Measurements from ENCODE around the gene UPF2.

UPF2 gene

DNA sequence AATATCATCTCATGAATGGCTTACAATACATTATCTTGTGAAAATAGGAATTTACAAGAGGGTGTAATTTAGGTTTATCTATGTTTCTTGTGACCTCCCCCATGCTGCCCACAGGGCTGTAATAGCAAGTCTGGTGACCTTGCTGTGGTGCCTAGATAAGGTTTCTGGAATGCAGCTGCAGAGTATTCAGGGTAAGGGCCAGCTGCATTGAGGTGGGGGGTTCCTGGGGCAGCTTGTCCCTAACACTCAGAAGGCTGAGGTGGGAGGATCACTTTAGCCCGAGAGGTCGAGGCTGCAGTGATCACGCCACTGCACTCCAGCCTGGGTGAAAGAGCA is 20.8 kb upstream of the UPF2 start:
- no peak for ATAC-seq
- TF ChIP-seq ARNTL (CRISPR knock-in tag; IDR thresholded peaks at IDR 0.05; ENCODE audit: borderline replicate concordance, low read depth) (no peak), ZC3H10 (CRISPR knock-in tag; IDR thresholded peaks at IDR 0.05) (no peak), ISL1 (CRISPR knock-in tag; IDR thresholded peaks at IDR 0.05) (no peak), TOX (CRISPR knock-in tag; IDR thresholded peaks at IDR 0.05; ENCODE audit: borderline replicate concordance) (no peak), ZNF565 (CRISPR knock-in tag; conservative IDR thresholded peaks at IDR 0.05; ENCODE audit: low read depth) (no peak), TCF4 (CRISPR knock-in tag; IDR thresholded peaks at IDR 0.05; ENCODE audit: borderline replicate concordance) (no peak), CSDC2 (CRISPR knock-in tag; IDR thresholded peaks at IDR 0.05) (no peak), GLIS3 (CRISPR knock-in tag; IDR thresholded peaks at IDR 0.05) (no peak), OSR1 (CRISPR knock-in tag; IDR thresholded peaks at IDR 0.05) (no peak), ZFP30 (CRISPR knock-in tag; IDR thresholded peaks at IDR 0.05) (no peak), PPARA (CRISPR knock-in tag; IDR thresholded peaks at IDR 0.05; ENCODE audit: borderline replicate concordance) (no peak), SNAI2 (CRISPR knock-in tag; IDR thresholded peaks at IDR 0.05) (no peak), RARB (CRISPR knock-in tag; IDR thresholded peaks at IDR 0.05) (no peak), ZNF70 (CRISPR knock-in tag; IDR thresholded peaks at IDR 0.05) (no peak), BACH2 (CRISPR knock-in tag; IDR thresholded peaks at IDR 0.05; ENCODE audit: borderline replicate concordance) (no peak)
- TF ChIP-seq, protein P1, sequence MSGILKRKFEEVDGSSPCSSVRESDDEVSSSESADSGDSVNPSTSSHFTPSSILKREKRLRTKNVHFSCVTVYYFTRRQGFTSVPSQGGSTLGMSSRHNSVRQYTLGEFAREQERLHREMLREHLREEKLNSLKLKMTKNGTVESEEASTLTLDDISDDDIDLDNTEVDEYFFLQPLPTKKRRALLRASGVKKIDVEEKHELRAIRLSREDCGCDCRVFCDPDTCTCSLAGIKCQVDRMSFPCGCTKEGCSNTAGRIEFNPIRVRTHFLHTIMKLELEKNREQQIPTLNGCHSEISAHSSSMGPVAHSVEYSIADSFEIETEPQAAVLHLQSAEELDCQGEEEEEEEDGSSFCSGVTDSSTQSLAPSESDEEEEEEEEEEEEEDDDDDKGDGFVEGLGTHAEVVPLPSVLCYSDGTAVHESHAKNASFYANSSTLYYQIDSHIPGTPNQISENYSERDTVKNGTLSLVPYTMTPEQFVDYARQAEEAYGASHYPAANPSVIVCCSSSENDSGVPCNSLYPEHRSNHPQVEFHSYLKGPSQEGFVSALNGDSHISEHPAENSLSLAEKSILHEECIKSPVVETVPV (CRISPR knock-in tag; IDR thresholded peaks at IDR 0.05) = no peak
- TF ChIP-seq, protein P2, sequence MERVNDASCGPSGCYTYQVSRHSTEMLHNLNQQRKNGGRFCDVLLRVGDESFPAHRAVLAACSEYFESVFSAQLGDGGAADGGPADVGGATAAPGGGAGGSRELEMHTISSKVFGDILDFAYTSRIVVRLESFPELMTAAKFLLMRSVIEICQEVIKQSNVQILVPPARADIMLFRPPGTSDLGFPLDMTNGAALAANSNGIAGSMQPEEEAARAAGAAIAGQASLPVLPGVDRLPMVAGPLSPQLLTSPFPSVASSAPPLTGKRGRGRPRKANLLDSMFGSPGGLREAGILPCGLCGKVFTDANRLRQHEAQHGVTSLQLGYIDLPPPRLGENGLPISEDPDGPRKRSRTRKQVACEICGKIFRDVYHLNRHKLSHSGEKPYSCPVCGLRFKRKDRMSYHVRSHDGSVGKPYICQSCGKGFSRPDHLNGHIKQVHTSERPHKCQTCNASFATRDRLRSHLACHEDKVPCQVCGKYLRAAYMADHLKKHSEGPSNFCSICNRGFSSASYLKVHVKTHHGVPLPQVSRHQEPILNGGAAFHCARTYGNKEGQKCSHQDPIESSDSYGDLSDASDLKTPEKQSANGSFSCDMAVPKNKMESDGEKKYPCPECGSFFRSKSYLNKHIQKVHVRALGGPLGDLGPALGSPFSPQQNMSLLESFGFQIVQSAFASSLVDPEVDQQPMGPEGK (CRISPR knock-in tag; IDR thresholded peaks at IDR 0.05; ENCODE audit: borderline replicate concordance) = no peak
- TF ChIP-seq, protein P3, sequence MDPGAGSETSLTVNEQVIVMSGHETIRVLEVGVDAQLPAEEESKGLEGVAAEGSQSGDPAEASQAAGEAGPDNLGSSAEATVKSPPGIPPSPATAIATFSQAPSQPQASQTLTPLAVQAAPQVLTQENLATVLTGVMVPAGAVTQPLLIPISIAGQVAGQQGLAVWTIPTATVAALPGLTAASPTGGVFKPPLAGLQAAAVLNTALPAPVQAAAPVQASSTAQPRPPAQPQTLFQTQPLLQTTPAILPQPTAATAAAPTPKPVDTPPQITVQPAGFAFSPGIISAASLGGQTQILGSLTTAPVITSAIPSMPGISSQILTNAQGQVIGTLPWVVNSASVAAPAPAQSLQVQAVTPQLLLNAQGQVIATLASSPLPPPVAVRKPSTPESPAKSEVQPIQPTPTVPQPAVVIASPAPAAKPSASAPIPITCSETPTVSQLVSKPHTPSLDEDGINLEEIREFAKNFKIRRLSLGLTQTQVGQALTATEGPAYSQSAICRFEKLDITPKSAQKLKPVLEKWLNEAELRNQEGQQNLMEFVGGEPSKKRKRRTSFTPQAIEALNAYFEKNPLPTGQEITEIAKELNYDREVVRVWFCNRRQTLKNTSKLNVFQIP (CRISPR knock-in tag; IDR thresholded peaks at IDR 0.05; ENCODE audit: borderline replicate concordance, low read depth) = no peak
- TF ChIP-seq, protein P4, sequence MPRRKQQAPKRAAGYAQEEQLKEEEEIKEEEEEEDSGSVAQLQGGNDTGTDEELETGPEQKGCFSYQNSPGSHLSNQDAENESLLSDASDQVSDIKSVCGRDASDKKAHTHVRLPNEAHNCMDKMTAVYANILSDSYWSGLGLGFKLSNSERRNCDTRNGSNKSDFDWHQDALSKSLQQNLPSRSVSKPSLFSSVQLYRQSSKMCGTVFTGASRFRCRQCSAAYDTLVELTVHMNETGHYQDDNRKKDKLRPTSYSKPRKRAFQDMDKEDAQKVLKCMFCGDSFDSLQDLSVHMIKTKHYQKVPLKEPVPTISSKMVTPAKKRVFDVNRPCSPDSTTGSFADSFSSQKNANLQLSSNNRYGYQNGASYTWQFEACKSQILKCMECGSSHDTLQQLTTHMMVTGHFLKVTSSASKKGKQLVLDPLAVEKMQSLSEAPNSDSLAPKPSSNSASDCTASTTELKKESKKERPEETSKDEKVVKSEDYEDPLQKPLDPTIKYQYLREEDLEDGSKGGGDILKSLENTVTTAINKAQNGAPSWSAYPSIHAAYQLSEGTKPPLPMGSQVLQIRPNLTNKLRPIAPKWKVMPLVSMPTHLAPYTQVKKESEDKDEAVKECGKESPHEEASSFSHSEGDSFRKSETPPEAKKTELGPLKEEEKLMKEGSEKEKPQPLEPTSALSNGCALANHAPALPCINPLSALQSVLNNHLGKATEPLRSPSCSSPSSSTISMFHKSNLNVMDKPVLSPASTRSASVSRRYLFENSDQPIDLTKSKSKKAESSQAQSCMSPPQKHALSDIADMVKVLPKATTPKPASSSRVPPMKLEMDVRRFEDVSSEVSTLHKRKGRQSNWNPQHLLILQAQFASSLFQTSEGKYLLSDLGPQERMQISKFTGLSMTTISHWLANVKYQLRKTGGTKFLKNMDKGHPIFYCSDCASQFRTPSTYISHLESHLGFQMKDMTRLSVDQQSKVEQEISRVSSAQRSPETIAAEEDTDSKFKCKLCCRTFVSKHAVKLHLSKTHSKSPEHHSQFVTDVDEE (CRISPR knock-in tag; IDR thresholded peaks at IDR 0.05) = no peak
- TF ChIP-seq, protein P5, sequence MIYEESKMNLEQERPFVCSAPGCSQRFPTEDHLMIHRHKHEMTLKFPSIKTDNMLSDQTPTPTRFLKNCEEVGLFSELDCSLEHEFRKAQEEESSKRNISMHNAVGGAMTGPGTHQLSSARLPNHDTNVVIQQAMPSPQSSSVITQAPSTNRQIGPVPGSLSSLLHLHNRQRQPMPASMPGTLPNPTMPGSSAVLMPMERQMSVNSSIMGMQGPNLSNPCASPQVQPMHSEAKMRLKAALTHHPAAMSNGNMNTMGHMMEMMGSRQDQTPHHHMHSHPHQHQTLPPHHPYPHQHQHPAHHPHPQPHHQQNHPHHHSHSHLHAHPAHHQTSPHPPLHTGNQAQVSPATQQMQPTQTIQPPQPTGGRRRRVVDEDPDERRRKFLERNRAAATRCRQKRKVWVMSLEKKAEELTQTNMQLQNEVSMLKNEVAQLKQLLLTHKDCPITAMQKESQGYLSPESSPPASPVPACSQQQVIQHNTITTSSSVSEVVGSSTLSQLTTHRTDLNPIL (CRISPR knock-in tag; IDR thresholded peaks at IDR 0.05; ENCODE audit: low read depth) = no peak

DNA sequence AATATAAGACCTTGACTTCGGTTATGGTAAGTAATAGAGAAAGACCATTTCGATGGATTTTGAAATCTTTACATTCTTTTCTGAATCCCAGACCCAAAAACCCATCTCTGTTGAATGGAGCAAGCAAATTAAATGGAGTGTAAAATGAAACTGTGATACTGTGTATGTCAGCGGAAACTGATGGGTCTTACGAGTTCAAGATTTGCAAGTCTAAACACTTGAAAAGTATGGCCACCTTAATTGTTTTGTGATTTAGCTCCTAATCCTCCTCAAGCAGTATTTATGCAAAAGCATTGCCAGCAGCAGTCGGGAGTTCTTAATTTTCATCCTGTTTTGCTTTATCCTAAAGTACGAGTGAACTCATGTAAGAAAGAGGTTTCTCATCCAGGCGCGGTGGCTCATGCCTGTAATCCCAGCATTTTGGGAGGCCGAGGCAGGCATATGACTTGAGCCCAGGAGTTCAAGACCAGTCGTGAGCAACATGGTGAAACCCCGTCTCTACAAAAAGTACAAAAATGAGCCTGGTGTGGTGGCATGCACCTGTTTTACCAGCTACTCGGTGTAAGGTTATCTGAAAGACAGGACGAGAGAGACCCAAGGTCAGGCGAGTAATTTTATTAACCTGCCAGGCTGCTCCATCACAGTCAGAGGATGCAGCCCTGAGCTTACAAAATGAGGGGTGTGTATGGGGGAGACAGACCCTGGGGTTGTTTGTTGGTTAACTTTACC is 20.3 kb upstream of the UPF2 start:
- TF ChIP-seq OSR1 (CRISPR knock-in tag; IDR thresholded peaks at IDR 0.05) (no peak), ZC3H10 (CRISPR knock-in tag; IDR thresholded peaks at IDR 0.05) (no peak), ISL1 (CRISPR knock-in tag; IDR thresholded peaks at IDR 0.05) (no peak), SNAI2 (CRISPR knock-in tag; IDR thresholded peaks at IDR 0.05) (no peak), ZNF70 (CRISPR knock-in tag; IDR thresholded peaks at IDR 0.05) (no peak), PPARA (CRISPR knock-in tag; IDR thresholded peaks at IDR 0.05; ENCODE audit: borderline replicate concordance) (no peak), TCF4 (CRISPR knock-in tag; IDR thresholded peaks at IDR 0.05; ENCODE audit: borderline replicate concordance) (no peak), RARB (CRISPR knock-in tag; IDR thresholded peaks at IDR 0.05) (no peak), ZFP30 (CRISPR knock-in tag; IDR thresholded peaks at IDR 0.05) (no peak)
- TF ChIP-seq, protein P1 (CRISPR knock-in tag; IDR thresholded peaks at IDR 0.05) = no peak
- TF ChIP-seq, protein P2 (CRISPR knock-in tag; IDR thresholded peaks at IDR 0.05; ENCODE audit: borderline replicate concordance) = no peak
- TF ChIP-seq, protein P5 (CRISPR knock-in tag; IDR thresholded peaks at IDR 0.05; ENCODE audit: low read depth) = no peak
- TF ChIP-seq, protein P3 (CRISPR knock-in tag; IDR thresholded peaks at IDR 0.05; ENCODE audit: borderline replicate concordance, low read depth) = no peak
- no peak for ATAC-seq
